ENCODE measurements around the gene ZNF609.

- TF ChIP-seq POLR2A (IDR thresholded peaks at IDR 0.05) (no peak), POLR2AphosphoS5 (IDR thresholded peaks at IDR 0.05; ENCODE audit: insufficient read depth in 1 of 2, low read depth in 1 of 2) (no peak)
- TF ChIP-seq, protein P1, sequence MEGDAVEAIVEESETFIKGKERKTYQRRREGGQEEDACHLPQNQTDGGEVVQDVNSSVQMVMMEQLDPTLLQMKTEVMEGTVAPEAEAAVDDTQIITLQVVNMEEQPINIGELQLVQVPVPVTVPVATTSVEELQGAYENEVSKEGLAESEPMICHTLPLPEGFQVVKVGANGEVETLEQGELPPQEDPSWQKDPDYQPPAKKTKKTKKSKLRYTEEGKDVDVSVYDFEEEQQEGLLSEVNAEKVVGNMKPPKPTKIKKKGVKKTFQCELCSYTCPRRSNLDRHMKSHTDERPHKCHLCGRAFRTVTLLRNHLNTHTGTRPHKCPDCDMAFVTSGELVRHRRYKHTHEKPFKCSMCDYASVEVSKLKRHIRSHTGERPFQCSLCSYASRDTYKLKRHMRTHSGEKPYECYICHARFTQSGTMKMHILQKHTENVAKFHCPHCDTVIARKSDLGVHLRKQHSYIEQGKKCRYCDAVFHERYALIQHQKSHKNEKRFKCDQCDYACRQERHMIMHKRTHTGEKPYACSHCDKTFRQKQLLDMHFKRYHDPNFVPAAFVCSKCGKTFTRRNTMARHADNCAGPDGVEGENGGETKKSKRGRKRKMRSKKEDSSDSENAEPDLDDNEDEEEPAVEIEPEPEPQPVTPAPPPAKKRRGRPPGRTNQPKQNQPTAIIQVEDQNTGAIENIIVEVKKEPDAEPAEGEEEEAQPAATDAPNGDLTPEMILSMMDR (IDR thresholded peaks at IDR 0.05), result no peak
Observed at GRCh38 chr15:64650552-64650951, 190.2 kb downstream of the ZNF609 start.
